Neural progenitor cell (in vitro differentiated cells): Measurements from ENCODE around the gene SPTB.

Source experiments
- CTCF ChIP-seq: fragments of 200-600 bp; sonication (generic); IDR thresholded peaks from 2 replicates; pipeline ENCODE4 v1.5.1; 2017; ENCODE audit warnings: antibody characterized with exemption, mild to moderate bottlenecking
- EZH2 ChIP-seq: fragments of 200-600 bp; sonication (generic); IDR thresholded peaks from 2 replicates; pipeline ENCODE4 v1.6.1; 2017; ENCODE audit warnings: antibody characterized with exemption, mild to moderate bottlenecking, moderate library complexity

GRCh38 chr14:64725879-64726584 lies 153.7 kb downstream of the SPTB start:
- TF ChIP-seq CTCF (peak; percentile 27), EZH2 (no peak)
